PC-9 (cell line): ENCODE data around the gene AUP1. TPM values are rescaled to one million over a fixed set of nuclear protein-coding genes. Genes with fewer than 3 reads are reported as not detected.

Experiments
- BruUV-seq: library from RNA; stranded (reverse); fragments of 400-500 nt; replicated peaks from 2 replicates; lab custom pipeline; 2021; lab: Mats Ljungman, UMichigan
- CTCF ChIA-PET: fragments of 300-600 bp; sonication (Branson Sonifier 250); formaldehyde crosslinking; loops from one replicate; lab custom pipeline; 2022; ENCODE audit warnings: antibody characterized with exemption; lab: Charles Lee
- POLR2A ChIA-PET: fragments of 300-600 bp; sonication (Branson Sonifier 250); formaldehyde crosslinking; loops from one replicate; lab custom pipeline; 2022; ENCODE audit warnings: antibody characterized with exemption; ENCODE audit not compliant: unreplicated experiment; lab: Charles Lee
- DNase-seq, 2 experiments: peaks; one replicate each; pipeline versions ENCODE4 v3.0.0 to v3.0.0-alpha.2; 2015 to 2022; ENCODE audit warnings: mixed read lengths in 1 of 2
- H2AFZ ChIP-seq: fragments of 200-600 bp; sonication (generic); 2 replicates; pipeline ENCODE4 v1.8.1; 2017; ENCODE audit warnings: antibody characterized with exemption
- H3F3A ChIP-seq: fragments of 200-600 bp; sonication (generic); 2 replicates; pipeline ENCODE4 v1.8.1; 2017; ENCODE audit warnings: antibody characterized with exemption, mild to moderate bottlenecking, low read depth; ENCODE audit not compliant: insufficient read depth
- H3K27ac ChIP-seq: fragments of 200-600 bp; sonication (generic); 2 replicates; pipeline ENCODE4 v1.6.1; 2016; ENCODE audit warnings: mixed run types
- H3K27me3 ChIP-seq: fragments of 200-600 bp; sonication (generic); 2 replicates; pipeline ENCODE4 v1.6.1; 2016; ENCODE audit warnings: low read depth, mixed run types; ENCODE audit not compliant: insufficient read depth
- H3K36me3 ChIP-seq: fragments of 200-600 bp; sonication (generic); 2 replicates; pipeline ENCODE4 v1.6.1; 2016; ENCODE audit warnings: low read depth, mixed run types
- H3K4me1 ChIP-seq: fragments of 200-600 bp; sonication (generic); replicated peaks from 2 replicates; pipeline ENCODE4 v1.6.1; 2016; ENCODE audit warnings: mixed run types; ENCODE audit not compliant: insufficient read depth
- H3K4me2 ChIP-seq: fragments of 200-600 bp; sonication (generic); 2 replicates; pipeline ENCODE4 v1.6.1; 2017; ENCODE audit warnings: mixed run types
- H3K4me3 ChIP-seq: fragments of 200-600 bp; sonication (generic); 2 replicates; pipeline ENCODE4 v1.6.1; 2016; ENCODE audit warnings: mixed run types
- H3K79me2 ChIP-seq: fragments of 200-600 bp; sonication (generic); 2 replicates; pipeline ENCODE4 v1.6.1; 2017; ENCODE audit warnings: low read depth, mixed run types
- H3K9me2 ChIP-seq: fragments of 200-600 bp; sonication (generic); 2 replicates; pipeline ENCODE4 v1.8.1; 2017; ENCODE audit warnings: mild to moderate bottlenecking; ENCODE audit not compliant: insufficient read depth
- H3K9me3 ChIP-seq: fragments of 200-600 bp; sonication (generic); 2 replicates; pipeline ENCODE4 v1.8.1; 2016; ENCODE audit warnings: low read depth; ENCODE audit not compliant: insufficient read depth
- H4K20me1 ChIP-seq: fragments of 200-600 bp; sonication (generic); 2 replicates; pipeline ENCODE4 v1.8.1; 2017; ENCODE audit not compliant: insufficient read depth
- EZH2 ChIP-seq: fragments of 200-600 bp; sonication (generic); IDR thresholded peaks from 2 replicates; pipeline ENCODE4 v1.8.0; 2017; ENCODE audit warnings: antibody characterized with exemption, low read depth
- intact Hi-C: fragments of 100-400 bp; cut with micrococcal nuclease; formaldehyde crosslinking; loops from one replicate; pipeline ENCODE4 v1.10.0; 2022; ENCODE audit not compliant: unreplicated experiment
- total RNA-seq: library from RNA; stranded (reverse); gene quantifications from 2 replicates; pipeline ENCODE4 v1.2.3, GENCODE V29; 2021
- TF ChIP-seq, protein P1 (sequence below): fragments of 200-600 bp; sonication (generic); conservative IDR thresholded peaks from 2 replicates; pipeline ENCODE4 v1.6.1; 2017; ENCODE audit warnings: mixed run types, antibody characterized with exemption, mild to moderate bottlenecking, moderate library complexity

Gene AUP1
- total RNA-seq, 1 experiment from 2014 or later = 84.0 TPM

DNA sequence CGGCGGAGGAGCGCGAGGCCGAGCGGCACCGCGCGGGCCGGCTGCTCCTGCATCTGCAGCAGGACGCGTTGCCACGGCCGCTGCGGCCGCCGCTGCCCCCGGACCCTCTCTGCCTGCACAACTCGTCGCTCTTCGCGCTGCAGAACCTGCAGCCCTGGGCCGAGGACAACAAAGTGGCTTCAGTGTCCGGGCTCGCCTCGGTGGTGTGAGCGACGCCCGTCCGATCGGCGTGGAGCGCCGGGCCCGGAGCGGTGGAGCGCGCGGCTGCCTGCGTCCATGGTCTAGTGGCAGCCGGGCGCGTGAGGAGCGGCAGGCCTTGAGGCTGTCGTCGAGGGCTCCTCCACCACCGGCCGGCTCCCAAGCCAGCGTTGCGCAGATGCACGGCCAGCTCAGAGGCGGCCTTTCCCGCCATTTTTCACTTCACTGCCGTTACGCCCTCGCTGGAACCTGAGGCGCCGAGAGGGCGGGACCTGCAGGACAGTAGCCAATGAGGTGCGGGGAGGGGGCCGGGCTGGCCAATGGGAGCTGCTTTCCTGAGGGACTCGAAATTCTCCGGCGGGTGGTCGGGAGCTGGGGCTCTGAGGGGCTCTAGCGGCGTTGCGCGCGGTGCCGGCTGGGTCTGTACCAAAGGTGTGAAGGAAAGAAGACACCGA is 13.4 kb downstream of the AUP1 start:
- Histone ChIP-seq H3K9me2 (no peaks in the 10 kb centered on the region), H3K4me3 (no peak overlapping the region), H3K4me2 (no peak overlapping the region), H3K36me3 (no peaks in the 10 kb centered on the region), H3K4me1 (no peaks in the 10 kb centered on the region), H3F3A (no peaks in the 10 kb centered on the region), H3K27ac (no peak overlapping the region), H3K9me3 (no peaks in the 10 kb centered on the region), H2AFZ (no peak overlapping the region), H3K79me2 (no peaks in the 10 kb centered on the region), H4K20me1 (no peaks in the 10 kb centered on the region), H3K27me3 (no peaks in the 10 kb centered on the region)
- TF ChIP-seq, protein P1, sequence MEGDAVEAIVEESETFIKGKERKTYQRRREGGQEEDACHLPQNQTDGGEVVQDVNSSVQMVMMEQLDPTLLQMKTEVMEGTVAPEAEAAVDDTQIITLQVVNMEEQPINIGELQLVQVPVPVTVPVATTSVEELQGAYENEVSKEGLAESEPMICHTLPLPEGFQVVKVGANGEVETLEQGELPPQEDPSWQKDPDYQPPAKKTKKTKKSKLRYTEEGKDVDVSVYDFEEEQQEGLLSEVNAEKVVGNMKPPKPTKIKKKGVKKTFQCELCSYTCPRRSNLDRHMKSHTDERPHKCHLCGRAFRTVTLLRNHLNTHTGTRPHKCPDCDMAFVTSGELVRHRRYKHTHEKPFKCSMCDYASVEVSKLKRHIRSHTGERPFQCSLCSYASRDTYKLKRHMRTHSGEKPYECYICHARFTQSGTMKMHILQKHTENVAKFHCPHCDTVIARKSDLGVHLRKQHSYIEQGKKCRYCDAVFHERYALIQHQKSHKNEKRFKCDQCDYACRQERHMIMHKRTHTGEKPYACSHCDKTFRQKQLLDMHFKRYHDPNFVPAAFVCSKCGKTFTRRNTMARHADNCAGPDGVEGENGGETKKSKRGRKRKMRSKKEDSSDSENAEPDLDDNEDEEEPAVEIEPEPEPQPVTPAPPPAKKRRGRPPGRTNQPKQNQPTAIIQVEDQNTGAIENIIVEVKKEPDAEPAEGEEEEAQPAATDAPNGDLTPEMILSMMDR = no peak
- TF ChIP-seq EZH2 = no peak
- ChIA-PET CTCF (no interaction called here), POLR2A (no interaction called here)
- DNase-seq = no peak
- intact Hi-C loops = no loop called here
- BruUV-seq = no TSS peak

DNA sequence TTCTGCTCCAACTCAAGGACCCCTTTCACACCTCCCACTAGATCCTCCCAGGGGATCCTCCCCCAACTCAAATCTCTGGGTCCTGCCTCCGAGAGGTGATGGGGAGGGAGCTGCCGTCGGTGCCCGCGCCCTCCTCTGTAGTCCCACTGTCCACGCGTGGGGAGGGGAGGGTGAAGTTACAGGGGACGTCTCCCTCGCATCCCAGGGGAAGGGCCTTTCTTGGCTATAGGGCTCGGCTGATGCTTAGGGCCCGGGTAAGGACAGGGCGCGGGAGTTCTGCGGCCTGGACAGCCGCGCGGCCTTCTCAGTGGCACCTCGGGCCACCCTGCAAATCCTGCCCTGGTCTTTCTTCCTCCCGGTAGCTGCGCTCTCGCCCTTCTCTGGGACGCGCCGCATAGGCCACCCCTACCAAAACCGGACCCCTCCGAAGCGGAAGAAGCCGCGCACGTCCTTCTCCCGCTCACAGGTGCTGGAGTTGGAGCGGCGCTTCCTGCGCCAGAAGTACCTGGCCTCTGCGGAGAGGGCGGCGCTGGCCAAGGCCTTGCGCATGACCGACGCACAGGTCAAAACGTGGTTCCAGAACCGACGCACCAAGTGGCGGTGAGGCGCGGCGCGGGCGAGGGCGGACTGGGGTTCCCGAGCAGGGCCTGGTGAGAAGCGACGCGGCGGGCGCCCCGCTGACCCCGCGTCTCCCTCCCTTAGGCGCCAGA is 14.1 kb downstream of the AUP1 start:
- no peak overlapping the region for H3K27ac ChIP-seq
- no peaks in the 10 kb centered on the region for H3K27me3 ChIP-seq
- H3K4me2 ChIP-seq = no peak overlapping the region
- BruUV-seq = no TSS peak
- H3K79me2 ChIP-seq = no peaks in the 10 kb centered on the region
- H3K4me1 ChIP-seq = no peaks in the 10 kb centered on the region
- no peak overlapping the region for H2AFZ ChIP-seq
- no peaks in the 10 kb centered on the region for H3K9me2 ChIP-seq
- H3K9me3 ChIP-seq = no peaks in the 10 kb centered on the region
- no peaks in the 10 kb centered on the region for H3F3A ChIP-seq
- POLR2A ChIA-PET = no interaction called here
- no peaks in the 10 kb centered on the region for H4K20me1 ChIP-seq
- H3K4me3 ChIP-seq = no peak overlapping the region
- no peak for TF ChIP-seq EZH2
- TF ChIP-seq, protein P1 = no peak
- no peaks in the 10 kb centered on the region for H3K36me3 ChIP-seq
- intact Hi-C loops = no loop called here
- CTCF ChIA-PET = no interaction called here
- no peak for DNase-seq

DNA sequence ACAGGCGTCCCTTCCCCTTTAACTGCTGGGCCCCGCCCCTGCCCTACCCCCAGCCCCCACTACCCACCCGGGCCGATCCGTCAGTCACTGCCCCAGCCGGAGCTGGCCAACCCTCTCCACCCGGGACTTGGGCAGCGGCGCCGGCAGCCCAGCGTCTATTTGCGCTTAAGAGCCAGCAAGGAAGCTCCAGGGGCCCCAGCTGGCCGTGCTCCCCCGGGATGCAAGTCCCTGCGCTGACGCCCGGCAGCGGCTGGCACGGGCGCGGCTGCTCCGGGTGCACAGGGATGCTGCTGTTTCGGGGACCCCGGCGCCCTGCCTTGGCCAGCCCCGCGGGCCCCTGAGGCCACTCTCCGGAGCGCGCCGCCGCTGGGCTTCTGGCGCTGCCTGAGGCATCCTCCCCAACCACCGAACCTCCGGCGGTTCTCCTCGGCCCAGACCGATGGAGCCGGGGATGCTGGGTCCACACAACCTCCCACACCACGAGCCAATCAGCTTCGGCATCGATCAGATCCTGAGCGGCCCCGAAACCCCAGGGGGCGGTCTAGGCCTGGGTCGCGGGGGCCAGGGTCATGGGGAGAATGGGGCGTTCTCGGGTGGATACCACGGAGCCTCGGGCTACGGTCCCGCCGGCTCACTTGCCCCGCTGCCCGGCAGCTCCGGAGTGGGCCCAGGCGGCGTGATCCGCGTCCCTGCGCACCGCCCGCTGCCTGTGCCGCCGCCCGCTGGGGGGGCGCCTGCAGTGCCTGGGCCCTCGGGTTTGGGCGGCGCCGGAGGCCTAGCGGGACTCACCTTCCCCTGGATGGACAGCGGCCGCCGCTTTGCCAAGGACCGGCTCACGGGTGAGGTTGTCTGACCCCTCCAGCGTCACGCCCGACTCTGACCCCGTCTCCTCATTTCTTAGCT is 14.9 kb downstream of the AUP1 start, which contains the start of gene TLX2:
TSS of gene TLX2 (plus strand) at position 83 of the 903 bp plus-strand sequence. CDS start at position 440, 357 bp downstream.
- H3K4me3 ChIP-seq = no peak within 1 kb of the TSS
- no peak within 1 kb of the TSS for H3K27ac ChIP-seq
- TF ChIP-seq, protein P1 = no peak
- H3F3A ChIP-seq = no peaks in the 10 kb centered on the region
- POLR2A ChIA-PET = no interaction called here
- intact Hi-C loops = no loop called here
- no peaks in the 10 kb centered on the region for H4K20me1 ChIP-seq
- H3K9me2 ChIP-seq = no peaks in the 10 kb centered on the region
- no peaks in the 10 kb centered on the region for H3K36me3 ChIP-seq
- no peaks in the 10 kb centered on the region for H3K79me2 ChIP-seq
- H3K4me2 ChIP-seq = no peak within 1 kb of the TSS
- H3K9me3 ChIP-seq = no peaks in the 10 kb centered on the region
- CTCF ChIA-PET = no interaction called here
- no TSS peak for BruUV-seq
- no peaks in the 10 kb centered on the region for H3K4me1 ChIP-seq
- no peaks in the 10 kb centered on the region for H3K27me3 ChIP-seq
- no peak for DNase-seq
- no peak within 1 kb of the TSS for H2AFZ ChIP-seq
